Measurements from ENCODE around the gene USH1C.

GRCh38 chr11:17445240-17445795 is 98.9 kb downstream of the USH1C start:
- no peak for TF ChIP-seq CTCF (IDR thresholded peaks at IDR 0.05)
- no peak for TF ChIP-seq POLR2A (IDR thresholded peaks at IDR 0.05)

All from body of pancreas (tissue), 4 donors.